ENCODE measurements around the gene DCAF15.
A peak's percentile ranks its signal among the peaks of the same experiment; 100 is the strongest.

DCAF15 gene

GRCh38 chr19:13978351-13979243, 26.3 kb downstream of the DCAF15 start:
- no peak for DNase-seq

DNA sequence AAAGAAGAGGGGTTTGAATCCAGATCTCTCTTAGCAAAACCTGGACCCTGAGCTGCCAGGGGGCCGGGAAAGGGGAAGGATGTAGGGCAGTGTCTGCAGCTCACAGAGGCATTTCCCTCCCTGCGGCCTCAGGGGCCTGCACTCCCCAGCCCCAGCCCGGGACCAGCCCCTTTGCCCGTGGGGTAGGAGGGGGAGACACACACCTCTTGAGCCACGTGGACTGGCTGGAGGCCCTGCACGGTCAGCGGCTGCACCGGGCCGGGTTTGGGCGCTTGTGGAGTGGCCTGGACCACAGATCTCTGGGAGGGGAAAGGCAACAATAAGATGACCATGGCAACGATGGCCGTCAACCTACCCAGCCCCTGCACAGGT, 26.9 kb downstream of the DCAF15 start:
- DNase-seq: no peak

DNA sequence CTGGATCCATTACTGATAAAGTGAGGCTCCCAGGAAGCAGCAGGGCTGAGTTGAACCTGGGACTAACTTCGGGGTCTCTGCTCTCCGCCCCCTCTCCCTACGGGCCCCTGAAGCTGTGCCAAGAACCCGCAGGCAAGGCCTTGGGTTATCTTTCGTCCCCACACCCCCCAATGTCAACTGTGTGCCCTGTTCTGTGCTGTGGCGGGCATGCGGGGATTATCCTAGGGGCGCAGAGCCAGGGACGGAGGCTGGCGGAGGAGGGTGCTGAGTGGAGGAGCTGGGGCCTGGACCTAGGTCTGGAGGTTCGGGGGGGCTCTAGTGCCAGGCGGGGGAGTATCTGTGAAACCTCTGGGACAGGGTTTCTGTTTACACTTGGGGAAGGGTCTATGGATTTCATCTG, 27.4 kb downstream of the DCAF15 start:
- DNase-seq: no peak

GRCh38 chr19:13980340-13980739, 28.0 kb downstream of the DCAF15 start:
- no peak for DNase-seq

GRCh38 chr19:13981021-13981420, 28.7 kb downstream of the DCAF15 start:
- no peak for DNase-seq

GRCh38 chr19:13981467-13981866, 29.2 kb downstream of the DCAF15 start:
- DNase-seq: no peak

- DNase-seq: no peak
Measured at GRCh38 chr19:13981988-13982501, 29.7 kb downstream of the DCAF15 start.

- DNase-seq: no peak
Measured at GRCh38 chr19:13982773-13983172, 30.5 kb downstream of the DCAF15 start.

- DNase-seq: peak; percentile 72
Measured at GRCh38 chr19:13983213-13983889, 31.0 kb downstream of the DCAF15 start.

- DNase-seq: no peak
Measured at GRCh38 chr19:13984186-13984585, 31.9 kb downstream of the DCAF15 start.

- DNase-seq: no peak
Measured at GRCh38 chr19:13984875-13985741, 32.8 kb downstream of the DCAF15 start.

GRCh38 chr19:13985771-13986347, 33.5 kb downstream of the DCAF15 start:
- peak; percentile 4 for DNase-seq

DNA sequence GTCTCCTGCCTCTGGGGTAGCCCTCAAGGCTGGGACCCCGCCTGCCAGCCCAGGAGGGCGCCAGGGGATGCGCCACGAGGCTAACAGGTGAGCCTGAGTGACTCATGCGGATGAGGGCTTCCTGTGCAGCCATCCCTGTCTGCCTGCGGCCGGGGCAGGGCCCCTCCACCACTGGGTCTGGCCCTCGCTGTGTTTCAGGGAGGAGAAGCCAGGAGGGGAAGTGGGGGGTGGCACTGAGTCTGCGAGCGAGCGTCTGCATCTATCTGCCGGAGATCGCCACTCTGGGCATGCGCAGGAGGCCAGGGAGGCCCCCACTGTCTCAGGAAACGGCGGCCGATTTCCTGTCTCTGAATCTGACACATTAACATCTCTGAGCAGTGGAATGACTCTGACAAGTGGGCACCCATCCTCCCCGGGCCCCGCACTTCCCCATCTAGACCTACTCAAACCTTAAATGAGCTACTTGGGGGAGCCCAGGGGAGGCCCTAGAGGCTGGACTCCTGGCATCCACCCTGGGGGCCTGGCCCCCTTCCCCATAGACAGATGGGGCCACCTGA, 34.1 kb downstream of the DCAF15 start:
- DNase-seq: peak; percentile 30

- no peak for DNase-seq
Measured at GRCh38 chr19:13987101-13987890, 35.0 kb downstream of the DCAF15 start.

- no peak for DNase-seq
Measured at GRCh38 chr19:13989487-13989886, 37.2 kb downstream of the DCAF15 start.

DNA sequence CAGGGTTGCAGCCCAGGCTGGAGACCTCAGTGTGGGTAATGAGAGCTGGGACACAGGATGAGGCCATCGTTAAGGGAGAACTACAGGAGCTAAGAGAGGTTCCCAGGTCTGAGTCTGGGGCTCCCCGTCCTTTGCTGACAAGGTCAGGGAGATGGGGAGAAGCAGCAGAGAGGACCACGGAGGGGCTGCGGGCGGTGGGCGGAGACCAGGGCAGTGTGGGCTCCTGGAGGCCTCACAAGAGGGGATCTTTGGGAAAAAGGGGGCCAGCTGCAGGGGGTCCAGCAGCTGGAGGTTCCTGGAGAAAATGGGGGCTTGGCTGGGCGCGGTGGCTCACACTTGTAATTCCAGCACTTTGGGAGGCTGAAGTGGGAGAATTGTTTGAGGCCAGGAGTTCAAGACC, 37.8 kb downstream of the DCAF15 start:
- DNase-seq: no peak

GRCh38 chr19:13992025-13992424, 39.7 kb downstream of the DCAF15 start:
- no peak for DNase-seq

GRCh38 chr19:13993590-13994300, 41.4 kb downstream of the DCAF15 start:
- DNase-seq: no peak

- no peak for DNase-seq
Measured at GRCh38 chr19:13995017-13995728, 42.9 kb downstream of the DCAF15 start.
